BE2C (cell line): ENCODE measurements around the gene REEP1.

Experiments
- DNase-seq: peaks from one replicate; pipeline ENCODE4 v3.0.0-alpha.2; 2020
- H3K27me3 ChIP-seq: fragments of 250-450 bp; sonication (Bioruptor Pico); 2 replicates; pipeline ENCODE4 v1.5.1; 2020; ENCODE audit warnings: mild to moderate bottlenecking
- H3K36me3 ChIP-seq: fragments of 250-450 bp; sonication (Bioruptor Pico); 2 replicates; pipeline ENCODE4 v1.5.1; 2020; ENCODE audit warnings: mild to moderate bottlenecking
- H3K4me1 ChIP-seq: fragments of 250-450 bp; sonication (Bioruptor Pico); 2 replicates; pipeline ENCODE4 v1.5.1; 2020
- H3K4me3 ChIP-seq: 2 replicates; pipeline ENCODE4 v1.5.1; 2011; ENCODE audit warnings: low read depth, low read length
- H3K9me3 ChIP-seq: fragments of 250-450 bp; sonication (Bioruptor Pico); 2 replicates; pipeline ENCODE4 v1.5.1; 2020
- TF ChIP-seq, protein P1 (sequence below): IDR thresholded peaks from 2 replicates; pipeline ENCODE4 v1.5.1; 2012; ENCODE audit warnings: mild to moderate bottlenecking, low read depth, low read length

REEP1 gene

DNA sequence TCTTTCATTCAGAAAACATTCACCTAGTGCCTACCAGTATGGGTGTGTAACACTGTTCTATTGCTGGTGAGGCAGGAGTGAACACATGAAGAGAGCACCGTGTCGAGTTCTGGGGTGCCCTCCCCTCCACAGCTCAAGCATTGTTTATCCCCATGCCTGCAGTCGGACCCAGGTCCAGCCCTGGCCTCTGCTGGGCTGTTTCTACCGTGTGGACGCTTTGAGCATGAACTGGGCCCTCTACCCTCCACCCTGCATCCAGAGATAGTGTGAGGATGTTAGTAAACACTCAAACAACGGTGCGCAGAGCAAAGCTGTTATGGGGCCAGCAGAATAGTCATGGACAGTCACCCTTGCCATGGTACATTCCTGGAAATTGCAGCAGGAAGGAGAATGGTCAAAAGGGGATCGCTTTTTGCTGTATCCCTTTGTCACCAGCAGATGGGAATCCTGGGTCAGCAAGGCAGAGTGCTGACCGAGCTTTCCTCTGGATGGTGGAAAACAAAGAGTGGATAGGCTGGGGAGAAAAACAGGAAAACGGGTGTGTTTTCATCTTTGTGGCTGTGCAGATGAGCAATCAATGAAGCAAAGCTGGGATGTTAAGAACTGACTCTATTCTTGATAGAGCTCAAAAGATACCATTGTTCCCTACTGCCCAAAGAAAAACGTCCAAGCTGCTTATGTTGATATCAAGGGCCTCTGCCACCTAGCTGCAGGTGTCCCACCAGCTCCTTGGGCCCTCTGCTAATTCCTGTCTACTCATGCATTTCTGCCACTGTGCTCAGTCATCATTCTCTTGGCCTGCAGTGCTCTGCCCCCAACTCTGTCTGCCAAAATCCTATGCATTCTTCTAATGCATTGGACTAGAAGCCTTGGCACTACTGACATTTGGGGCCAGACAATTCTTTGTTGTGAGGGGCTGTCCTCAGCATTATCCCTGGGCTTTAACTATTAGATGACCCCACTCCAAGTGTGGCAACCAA lies 38.7 kb downstream of the REEP1 start:
- Histone ChIP-seq H3K4me1 (peaks cover 3% of the 10 kb centered on the region), H3K27me3 (no peaks in the 10 kb centered on the region), H3K36me3 (no peaks in the 10 kb centered on the region), H3K4me3 (no peak overlapping the region), H3K9me3 (no peaks in the 10 kb centered on the region)
- TF ChIP-seq, protein P1, sequence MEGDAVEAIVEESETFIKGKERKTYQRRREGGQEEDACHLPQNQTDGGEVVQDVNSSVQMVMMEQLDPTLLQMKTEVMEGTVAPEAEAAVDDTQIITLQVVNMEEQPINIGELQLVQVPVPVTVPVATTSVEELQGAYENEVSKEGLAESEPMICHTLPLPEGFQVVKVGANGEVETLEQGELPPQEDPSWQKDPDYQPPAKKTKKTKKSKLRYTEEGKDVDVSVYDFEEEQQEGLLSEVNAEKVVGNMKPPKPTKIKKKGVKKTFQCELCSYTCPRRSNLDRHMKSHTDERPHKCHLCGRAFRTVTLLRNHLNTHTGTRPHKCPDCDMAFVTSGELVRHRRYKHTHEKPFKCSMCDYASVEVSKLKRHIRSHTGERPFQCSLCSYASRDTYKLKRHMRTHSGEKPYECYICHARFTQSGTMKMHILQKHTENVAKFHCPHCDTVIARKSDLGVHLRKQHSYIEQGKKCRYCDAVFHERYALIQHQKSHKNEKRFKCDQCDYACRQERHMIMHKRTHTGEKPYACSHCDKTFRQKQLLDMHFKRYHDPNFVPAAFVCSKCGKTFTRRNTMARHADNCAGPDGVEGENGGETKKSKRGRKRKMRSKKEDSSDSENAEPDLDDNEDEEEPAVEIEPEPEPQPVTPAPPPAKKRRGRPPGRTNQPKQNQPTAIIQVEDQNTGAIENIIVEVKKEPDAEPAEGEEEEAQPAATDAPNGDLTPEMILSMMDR: peak; percentile 28; the same call in 1 of the 2 replicates
- no peak for DNase-seq

DNA sequence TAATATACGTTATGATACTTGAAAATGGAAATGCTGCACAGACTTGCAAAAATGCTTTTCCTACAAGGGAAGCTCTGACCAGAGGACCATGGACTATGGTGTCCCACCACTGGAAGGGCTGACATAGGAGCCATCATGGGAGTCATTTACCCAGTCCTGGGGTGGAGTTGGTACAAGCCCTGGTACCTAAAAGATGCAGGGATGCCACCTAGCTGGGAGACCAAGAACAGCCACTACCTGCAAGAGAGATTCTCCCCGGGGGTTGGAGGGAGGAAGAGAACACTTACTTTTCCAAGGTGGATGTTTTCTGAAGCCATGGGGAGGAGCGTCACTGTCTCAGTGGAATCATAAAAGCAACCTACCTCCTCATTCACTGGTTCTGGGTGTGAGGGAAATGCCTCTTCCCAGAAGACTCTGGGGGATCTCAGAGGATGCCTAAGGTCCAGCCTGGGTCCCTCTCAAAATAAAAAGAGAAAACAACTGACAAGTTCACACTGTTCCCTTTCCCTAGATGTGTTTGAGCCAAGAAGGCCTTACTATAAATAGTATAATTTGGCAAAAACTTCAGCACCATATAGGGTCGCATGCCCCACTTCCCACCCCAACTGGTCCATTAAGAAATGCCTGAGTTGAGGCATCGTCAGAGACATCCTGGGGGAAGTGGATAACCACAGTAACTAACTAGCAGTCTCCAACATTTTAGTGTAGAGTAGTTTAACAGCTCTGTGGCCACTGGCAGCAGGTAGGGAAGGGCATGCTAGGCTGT lies 39.9 kb downstream of the REEP1 start:
- H3K27me3 ChIP-seq: no peaks in the 10 kb centered on the region
- no peaks in the 10 kb centered on the region for H3K9me3 ChIP-seq
- H3K36me3 ChIP-seq: no peaks in the 10 kb centered on the region
- H3K4me1 ChIP-seq: peaks cover 3% of the 10 kb centered on the region
- H3K4me3 ChIP-seq: no peak overlapping the region
- no peak for DNase-seq
- TF ChIP-seq, protein P1: no peak; the same call in 1 of the 2 replicates

DNA sequence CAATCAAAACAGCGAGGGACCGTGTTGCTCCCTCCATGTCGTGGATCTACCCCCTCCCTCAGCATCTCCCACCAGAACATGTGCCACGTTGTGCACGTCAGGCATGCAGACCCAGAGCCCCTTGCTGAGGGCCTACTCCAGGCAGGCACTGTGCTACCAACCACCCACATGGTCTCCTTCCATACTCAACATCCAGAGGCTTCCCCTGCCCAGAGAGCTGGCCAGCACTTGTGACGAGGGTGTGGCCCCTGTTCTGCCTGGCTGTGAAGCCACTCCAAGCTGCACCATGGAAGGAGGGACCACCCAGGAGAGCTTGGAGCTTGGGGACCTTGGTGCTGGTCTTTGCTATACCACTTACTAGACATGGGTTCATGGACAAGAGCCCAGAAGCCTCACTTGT lies 40.5 kb downstream of the REEP1 start:
- H3K27me3 ChIP-seq: no peaks in the 10 kb centered on the region
- no peak for DNase-seq
- H3K4me1 ChIP-seq: peaks cover under 1% of the 10 kb centered on the region
- TF ChIP-seq, protein P1: no peak
- no peak overlapping the region for H3K4me3 ChIP-seq
- H3K36me3 ChIP-seq: no peaks in the 10 kb centered on the region
- no peaks in the 10 kb centered on the region for H3K9me3 ChIP-seq

DNA sequence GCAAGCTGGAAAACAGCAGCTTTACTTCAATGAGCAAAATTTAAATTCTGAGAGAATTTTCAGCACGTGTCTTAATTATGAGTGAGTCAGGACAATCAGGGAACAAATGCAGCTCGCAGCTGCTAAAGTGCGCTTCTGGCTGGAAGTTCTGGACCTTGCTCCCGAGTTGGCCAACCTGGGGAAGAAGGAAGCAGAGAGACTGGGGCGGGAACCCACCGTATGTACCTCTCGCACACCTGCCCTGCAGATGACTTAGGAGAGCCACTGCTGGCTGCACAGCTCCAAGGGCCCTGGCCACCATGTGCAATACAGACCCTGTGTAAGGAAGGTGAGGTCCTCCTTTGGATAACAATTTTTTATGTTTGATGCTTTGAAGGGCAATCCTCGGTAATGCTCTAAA lies 42.4 kb downstream of the REEP1 start:
- TF ChIP-seq, protein P1: no peak
- no peaks in the 10 kb centered on the region for H3K9me3 ChIP-seq
- H3K4me3 ChIP-seq: no peak overlapping the region
- no peaks in the 10 kb centered on the region for H3K36me3 ChIP-seq
- no peak for DNase-seq
- H3K27me3 ChIP-seq: no peaks in the 10 kb centered on the region
- H3K4me1 ChIP-seq: no peaks in the 10 kb centered on the region

DNA sequence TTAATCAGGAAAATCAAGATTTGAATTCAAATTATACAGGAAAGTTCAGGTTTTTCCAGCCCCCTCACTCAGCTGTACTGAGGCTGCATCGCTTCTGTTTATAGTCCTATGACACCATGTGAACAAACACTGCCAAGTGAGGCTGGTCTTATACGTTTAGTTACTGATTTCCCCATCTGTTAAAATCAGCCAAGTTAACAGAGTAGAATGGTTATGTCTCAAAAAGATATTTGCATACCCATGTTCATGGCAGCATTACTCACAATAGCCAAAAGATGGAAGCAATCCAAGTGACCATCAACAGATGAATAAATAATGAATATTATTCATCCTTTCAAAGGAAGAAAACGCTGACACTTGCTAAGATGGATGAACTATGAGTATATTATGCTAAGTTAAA lies 43.8 kb downstream of the REEP1 start:
- no peak for DNase-seq
- TF ChIP-seq, protein P1: no peak
- H3K36me3 ChIP-seq: no peaks in the 10 kb centered on the region
- H3K9me3 ChIP-seq: no peaks in the 10 kb centered on the region
- H3K4me3 ChIP-seq: no peak overlapping the region
- H3K27me3 ChIP-seq: no peaks in the 10 kb centered on the region
- H3K4me1 ChIP-seq: no peaks in the 10 kb centered on the region
